Breast epithelium (tissue), 3 donors: ENCODE results near the gene PAK6.

Experiments
- POLR2A ChIP-seq: fragments of 450-650 bp; IDR thresholded peaks from one replicate; pipeline ENCODE4 v1.6.1; 2016; ENCODE audit warnings: antibody characterized with exemption, mild to moderate bottlenecking, moderate library complexity
- POLR2AphosphoS5 ChIP-seq, 3 donors: sonication (generic); formaldehyde crosslinking; IDR thresholded peaks; one replicate each; pipeline ENCODE4 v1.6.1; 2017; ENCODE audit warnings: antibody characterized with exemption in 3 of 3
- TF ChIP-seq, protein P1 (sequence below), 3 donors: fragments of 450-650 bp; IDR thresholded peaks; one replicate each; pipeline ENCODE4 v1.5.1; 2016 to 2017; ENCODE audit warnings: antibody characterized with exemption in 3 of 3, mild to moderate bottlenecking in 3 of 3, moderate library complexity in 3 of 3

DNA sequence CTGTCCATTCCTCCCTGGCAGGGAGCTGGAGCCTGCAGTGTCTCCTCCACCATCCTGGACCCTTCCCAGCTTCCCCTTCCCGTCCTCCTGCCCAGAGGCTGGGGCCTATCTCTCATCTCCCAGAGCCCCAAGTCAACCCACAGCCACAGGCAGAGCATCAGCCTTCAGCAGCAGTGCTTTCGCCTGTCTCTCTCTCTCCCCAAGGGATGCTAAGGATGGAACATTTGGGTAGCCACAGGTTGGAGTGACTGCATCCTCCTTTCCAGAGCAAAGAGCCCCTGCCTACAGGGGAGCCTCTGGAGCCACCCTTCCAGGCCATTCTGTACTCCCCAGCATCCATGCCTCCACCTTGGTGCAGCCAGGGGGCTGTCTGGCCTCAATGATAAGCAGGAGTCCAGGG lies 64.7 kb downstream of the PAK6 start:
- TF ChIP-seq POLR2A (no peak), POLR2AphosphoS5 (IDR thresholded peaks at IDR 0.05) (no peak)
- TF ChIP-seq, protein P1, sequence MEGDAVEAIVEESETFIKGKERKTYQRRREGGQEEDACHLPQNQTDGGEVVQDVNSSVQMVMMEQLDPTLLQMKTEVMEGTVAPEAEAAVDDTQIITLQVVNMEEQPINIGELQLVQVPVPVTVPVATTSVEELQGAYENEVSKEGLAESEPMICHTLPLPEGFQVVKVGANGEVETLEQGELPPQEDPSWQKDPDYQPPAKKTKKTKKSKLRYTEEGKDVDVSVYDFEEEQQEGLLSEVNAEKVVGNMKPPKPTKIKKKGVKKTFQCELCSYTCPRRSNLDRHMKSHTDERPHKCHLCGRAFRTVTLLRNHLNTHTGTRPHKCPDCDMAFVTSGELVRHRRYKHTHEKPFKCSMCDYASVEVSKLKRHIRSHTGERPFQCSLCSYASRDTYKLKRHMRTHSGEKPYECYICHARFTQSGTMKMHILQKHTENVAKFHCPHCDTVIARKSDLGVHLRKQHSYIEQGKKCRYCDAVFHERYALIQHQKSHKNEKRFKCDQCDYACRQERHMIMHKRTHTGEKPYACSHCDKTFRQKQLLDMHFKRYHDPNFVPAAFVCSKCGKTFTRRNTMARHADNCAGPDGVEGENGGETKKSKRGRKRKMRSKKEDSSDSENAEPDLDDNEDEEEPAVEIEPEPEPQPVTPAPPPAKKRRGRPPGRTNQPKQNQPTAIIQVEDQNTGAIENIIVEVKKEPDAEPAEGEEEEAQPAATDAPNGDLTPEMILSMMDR (IDR thresholded peaks at IDR 0.05), result no peak
